ENCODE data around the gene KTN1. TPM values are rescaled to one million over a fixed set of nuclear protein-coding genes. Genes with fewer than 3 reads are reported as not detected.

KTN1 gene
- total RNA-seq, 1 experiment from 2014 or later = 125 TPM

- Mint-ChIP-seq H3K27me3 (ENCODE audit: low read depth) (no peaks in the 10 kb centered on the region), H3K4me3 (no peak overlapping the region), H3K4me1 (no peaks in the 10 kb centered on the region), H3K36me3 (0 out of 2 replicates have a peak, but pooled peaks cover 2% of the 10 kb centered on the region), H3K9me3 (peaks cover 25% of the 10 kb centered on the region), H3K27ac (no peak overlapping the region)
- POLR2A ChIA-PET = no interaction called here
- DNase-seq (ENCODE audit: low spot score) (peak; percentile 59), ATAC-seq (peak; percentile 79)
- CTCF ChIA-PET = interaction anchor here (0.7 to 3.6 kb wide), 35 partner anchors 8 to 759 kb away, joined by 3 to 26 read pairs (median 4); partner anchors contain the start of gene TBPL2
- TF ChIP-seq CTCF (IDR thresholded peaks at IDR 0.05) = peak; percentile 62
- no peak for TF ChIP-seq JAZF1 (CRISPR knock-in tag; IDR thresholded peaks at IDR 0.05)
These were observed 152.0 kb downstream of the KTN1 start for GRCh38 chr14:55731881-55732498.

- Mint-ChIP-seq H3K36me3 (0 out of 2 replicates have a peak, but pooled peaks cover 2% of the 10 kb centered on the region), H3K27me3 (ENCODE audit: low read depth) (no peaks in the 10 kb centered on the region), H3K4me1 (no peaks in the 10 kb centered on the region), H3K27ac (no peak overlapping the region), H3K4me3 (no peak overlapping the region), H3K9me3 (peaks cover 25% of the 10 kb centered on the region)
- DNase-seq (ENCODE audit: low spot score) (no peak), ATAC-seq (no peak)
- TF ChIP-seq TEAD4 (CRISPR knock-in tag; IDR thresholded peaks at IDR 0.05) (no peak), ELF4 (CRISPR knock-in tag; IDR thresholded peaks at IDR 0.05; ENCODE audit: low read depth) (no peak), ATF2 (CRISPR knock-in tag; IDR thresholded peaks at IDR 0.05; ENCODE audit: borderline replicate concordance, low read depth) (no peak), ETV6 (CRISPR knock-in tag; IDR thresholded peaks at IDR 0.05) (no peak), FOXP1 (CRISPR knock-in tag; IDR thresholded peaks at IDR 0.05; ENCODE audit: borderline replicate concordance) (no peak), SMAD3 (CRISPR knock-in tag; IDR thresholded peaks at IDR 0.05; ENCODE audit: borderline replicate concordance) (no peak), RORB (CRISPR knock-in tag; IDR thresholded peaks at IDR 0.05) (no peak), NFYB (CRISPR knock-in tag; conservative IDR thresholded peaks at IDR 0.05; ENCODE audit: low read depth) (no peak), ZNF219 (CRISPR knock-in tag; IDR thresholded peaks at IDR 0.05; ENCODE audit: borderline replicate concordance) (no peak), ZNF138 (CRISPR knock-in tag; conservative IDR thresholded peaks at IDR 0.05) (no peak)
- CTCF ChIA-PET = interaction anchor here (0.9 to 3.6 kb wide), 6 partner anchors 8 to 753 kb away, joined by 3 to 26 read pairs (median 3); no protein-coding TSS in a partner anchor
- POLR2A ChIA-PET = no interaction called here
These were observed 153.6 kb downstream of the KTN1 start for GRCh38 chr14:55733599-55733998.

Other genes with a start within 250 kb of the KTN1 start
- gene ATG14, start 168.4 kb upstream of the KTN1 start, total RNA-seq (2021) = 9.1 to 10.4 TPM (median 9.4 TPM) in 3 replicates
- not detected in 3 replicates for gene TBPL2, start 139.6 kb upstream of the KTN1 start, total RNA-seq (2021)